ENCODE data around the gene PGM2L1.

DNA sequence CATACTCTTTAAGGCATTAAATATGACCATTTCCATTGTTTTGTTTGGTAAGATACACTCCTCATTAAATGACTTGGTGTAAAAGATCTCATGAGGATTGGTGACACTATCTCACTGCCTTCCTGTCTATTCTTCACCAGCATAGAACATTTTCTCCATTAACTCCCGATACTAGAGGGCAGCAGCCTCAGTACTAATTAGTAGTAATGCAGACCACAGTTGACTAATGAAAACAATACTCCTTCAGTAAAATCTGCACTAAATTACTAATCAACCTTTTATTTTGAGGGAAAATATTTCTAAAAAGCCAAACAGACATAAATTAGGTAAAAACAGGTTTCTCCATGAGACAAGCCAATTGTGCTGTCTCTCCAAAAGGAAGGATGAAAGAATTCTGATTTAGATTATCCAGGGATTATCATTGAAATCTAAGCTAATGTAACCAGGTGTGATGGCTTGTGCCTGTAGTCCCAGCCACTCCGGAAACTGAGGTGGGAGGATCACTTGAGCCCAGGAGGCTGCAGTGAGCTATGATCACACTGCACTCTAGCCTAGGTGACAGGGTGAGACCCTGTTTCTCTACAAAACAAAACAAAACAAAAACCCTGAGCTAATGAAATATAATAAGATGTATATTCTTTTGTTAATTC is 9.4 kb downstream of the PGM2L1 start:
- TF ChIP-seq FOXK2 (IDR thresholded peaks at IDR 0.05) (no peak), CTBP1 (IDR thresholded peaks at IDR 0.05; ENCODE audit: borderline replicate concordance) (no peak), BHLHE40 (IDR thresholded peaks at IDR 0.05; ENCODE audit: borderline replicate concordance) (no peak), ARNT (IDR thresholded peaks at IDR 0.05) (no peak)
- TF ChIP-seq, protein P1, sequence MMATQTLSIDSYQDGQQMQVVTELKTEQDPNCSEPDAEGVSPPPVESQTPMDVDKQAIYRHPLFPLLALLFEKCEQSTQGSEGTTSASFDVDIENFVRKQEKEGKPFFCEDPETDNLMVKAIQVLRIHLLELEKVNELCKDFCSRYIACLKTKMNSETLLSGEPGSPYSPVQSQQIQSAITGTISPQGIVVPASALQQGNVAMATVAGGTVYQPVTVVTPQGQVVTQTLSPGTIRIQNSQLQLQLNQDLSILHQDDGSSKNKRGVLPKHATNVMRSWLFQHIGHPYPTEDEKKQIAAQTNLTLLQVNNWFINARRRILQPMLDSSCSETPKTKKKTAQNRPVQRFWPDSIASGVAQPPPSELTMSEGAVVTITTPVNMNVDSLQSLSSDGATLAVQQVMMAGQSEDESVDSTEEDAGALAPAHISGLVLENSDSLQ (IDR thresholded peaks at IDR 0.05) = no peak
